PC-3 (cell line): Measurements from ENCODE around the gene EFCAB3.

ENCODE experiments used
- CTCF ChIP-seq: fragments of 300-600 bp; sonication (generic); conservative IDR thresholded peaks from 2 replicates; pipeline ENCODE4 v1.5.1; 2017; ENCODE audit warnings: antibody characterized with exemption, low read depth, mild to moderate bottlenecking, low read length
- EZH2 ChIP-seq: fragments of 300-600 bp; sonication (generic); IDR thresholded peaks from one replicate; pipeline ENCODE4 v1.6.1; 2017; ENCODE audit warnings: antibody characterized with exemption, mild to moderate bottlenecking, low read length; ENCODE audit not compliant: unreplicated experiment
- EZH2phosphoT487 ChIP-seq: fragments of 300-600 bp; sonication (generic); IDR thresholded peaks from 2 replicates; pipeline ENCODE4 v1.6.1; 2018; ENCODE audit warnings: mild to moderate bottlenecking, antibody characterized with exemption, low read length, borderline replicate concordance

DNA sequence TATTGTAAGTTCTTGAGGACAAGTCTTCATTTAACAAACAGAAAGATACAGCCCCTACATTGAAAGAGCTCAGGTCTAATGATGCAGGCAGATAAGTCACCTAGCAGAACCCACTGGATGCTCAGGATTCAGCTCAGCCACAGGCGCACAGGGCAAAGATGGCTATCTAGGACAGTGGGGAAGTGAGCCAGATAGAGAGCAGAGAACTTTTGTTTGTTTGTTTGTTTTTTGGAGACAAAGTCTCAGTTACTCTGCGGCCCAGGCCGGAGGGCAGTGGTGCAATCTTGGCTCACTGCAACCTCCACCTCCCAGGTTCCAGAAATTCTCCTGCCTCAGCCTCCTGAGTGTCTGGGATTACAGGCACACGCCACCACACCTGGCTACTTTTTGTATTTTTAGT, 63.7 kb downstream of the EFCAB3 start:
- TF ChIP-seq CTCF (no peak), EZH2phosphoT487 (no peak), EZH2 (no peak)
